Esophagus squamous epithelium (tissue), 5 donors: ENCODE measurements around the gene SRGAP1. TPM values are rescaled to one million over a fixed set of nuclear protein-coding genes. Genes with fewer than 3 reads are reported as not detected.

Experiments used
- DNase-seq: peaks from one replicate; lab custom pipeline; 2025; lab: John Stamatoyannopoulos, UW
- H3K27ac ChIP-seq, 4 donors: fragments of 200-600 bp; sonication (generic); one replicate each; pipeline ENCODE4 v1.5.1; 2016 to 2019; ENCODE audit warnings: mild to moderate bottlenecking in 1 of 4
- H3K27me3 ChIP-seq, 4 donors: fragments of 200-600 bp; sonication (generic); 1 replicate in 3 of 4; 2 replicates in 1 of 4; pipeline versions ENCODE4 v1.5.1 to v1.6.0; 2017 to 2021; ENCODE audit warnings: antibody characterized with exemption in 1 of 4
- H3K36me3 ChIP-seq, 3 donors: fragments of 200-600 bp; sonication (generic); one replicate each; pipeline ENCODE4 v1.5.1; 2016 to 2019
- H3K4me1 ChIP-seq, 3 donors: fragments of 200-600 bp; sonication (generic); one replicate each; pipeline ENCODE4 v1.5.1; 2017 to 2019
- H3K4me3 ChIP-seq, 4 donors: fragments of 200-600 bp; sonication (generic); 1 replicate in 3 of 4; 2 replicates in 1 of 4; pipeline ENCODE4 v1.5.1; 2016 to 2019; ENCODE audit warnings: mild to moderate bottlenecking in 2 of 4, moderate library complexity in 1 of 4
- H3K9me3 ChIP-seq, 3 donors: fragments of 200-600 bp; sonication (generic); one replicate each; pipeline ENCODE4 v1.5.1; 2016 to 2019
- CTCF ChIP-seq, 6 experiments: fragments of 450-650 bp in 4 of 6; fragments of 200-600 bp in 2 of 6; sonication (generic) in 2 of 6; IDR thresholded peaks; one replicate each; pipeline ENCODE4 v1.5.1; 2016 to 2019; ENCODE audit warnings: antibody characterized with exemption in 6 of 6, mild to moderate bottlenecking in 4 of 6, moderate library complexity in 4 of 6
- POLR2A ChIP-seq, 4 donors: fragments of 450-650 bp; IDR thresholded peaks; one replicate each; pipeline ENCODE4 v1.6.1; 2017; ENCODE audit warnings: antibody characterized with exemption in 4 of 4, mild to moderate bottlenecking in 4 of 4, moderate library complexity in 3 of 4
- WGBS, 2 donors: methylation state at CpG; one replicate each; pipeline ENCODE4 v1.1.5; 2018; 5-methylcytosine and 5-hydroxymethylcytosine counted together
- intact Hi-C: fragments of 100-400 bp; cut with DNase I; formaldehyde crosslinking; loops from one replicate; pipeline ENCODE4 v1.15.0; 2022
- total RNA-seq, 4 donors: library from RNA; depleted of rRNA; stranded (reverse); fragments of >200 nt; gene quantifications; one replicate each; pipeline ENCODE4 v1.1.0, GENCODE V29; 2016
- donor health status: DM: yes; HTN: yes; CAD: no.

The SRGAP1 gene
- total RNA-seq, 4 donors from 2014 or later: 2.0 to 5.3 (median 3.6) TPM

- 83 to 94% methylated on average over 2 of the region's 2 CpGs for WGBS, 2 donors
- TF ChIP-seq POLR2A (IDR thresholded peaks at IDR 0.05) (no peak), CTCF (IDR thresholded peaks at IDR 0.05) (no peak)
- Histone ChIP-seq H3K36me3 (no peaks in the 10 kb centered on the region), H3K9me3 (no peaks in the 10 kb centered on the region), H3K27ac (no peak overlapping the region), H3K27me3 (no peaks in the 10 kb centered on the region), H3K4me1 (peaks cover 0 to 21% (median 0%) of the 10 kb centered on the region in 3 donors), H3K4me3 (no peak overlapping the region)
- intact Hi-C loops: no loop called here
- no peak for DNase-seq
Measured at GRCh38 chr12:63927511-63927910, 83.0 kb downstream of the SRGAP1 start.

GRCh38 chr12:63928305-63928704 is 83.8 kb downstream of the SRGAP1 start:
- Histone ChIP-seq H3K4me1 (peaks cover 0 to 22% (median 0%) of the 10 kb centered on the region in 3 donors), H3K27me3 (no peaks in the 10 kb centered on the region), H3K36me3 (no peaks in the 10 kb centered on the region), H3K9me3 (no peaks in the 10 kb centered on the region), H3K4me3 (no peak overlapping the region), H3K27ac (no peak overlapping the region)
- intact Hi-C loops: no loop called here
- TF ChIP-seq POLR2A (IDR thresholded peaks at IDR 0.05) (no peak), CTCF (IDR thresholded peaks at IDR 0.05) (no peak)
- WGBS, 2 donors: 56 to 91% methylated on average over 1 to 2 of the region's 2 CpGs
- DNase-seq: no peak

- Histone ChIP-seq H3K36me3 (no peaks in the 10 kb centered on the region), H3K4me1 (peaks cover 0 to 22% (median 0%) of the 10 kb centered on the region in 3 donors), H3K27ac (no peak overlapping the region), H3K4me3 (no peak overlapping the region), H3K27me3 (no peaks in the 10 kb centered on the region), H3K9me3 (no peaks in the 10 kb centered on the region)
- TF ChIP-seq POLR2A (IDR thresholded peaks at IDR 0.05) (no peak), CTCF (IDR thresholded peaks at IDR 0.05) (no peak)
- WGBS, 2 donors: 64 to 73% methylated on average over 3 of the region's 3 CpGs
- no peak for DNase-seq
- intact Hi-C loops: no loop called here
Measured at GRCh38 chr12:63929426-63929825, 84.9 kb downstream of the SRGAP1 start.

- no peak overlapping the region for H3K4me3 ChIP-seq
- H3K27me3 ChIP-seq: no peaks in the 10 kb centered on the region
- intact Hi-C loops: no loop called here
- no peaks in the 10 kb centered on the region for H3K9me3 ChIP-seq
- 34 to 39% methylated on average over 3 of the region's 3 CpGs for WGBS, 2 donors
- no peak for DNase-seq
- peaks cover 0 to 22% (median 0%) of the 10 kb centered on the region in 3 donors for H3K4me1 ChIP-seq
- peak overlapping the region in 2 of 4 donors; percentile 45 to 77 for H3K27ac ChIP-seq
- TF ChIP-seq CTCF (IDR thresholded peaks at IDR 0.05) (no peak), POLR2A (IDR thresholded peaks at IDR 0.05) (no peak)
- no peaks in the 10 kb centered on the region for H3K36me3 ChIP-seq
Measured at GRCh38 chr12:63930971-63931370, 86.5 kb downstream of the SRGAP1 start.

- TF ChIP-seq POLR2A (IDR thresholded peaks at IDR 0.05) (no peak), CTCF (IDR thresholded peaks at IDR 0.05) (no peak)
- Histone ChIP-seq H3K36me3 (no peaks in the 10 kb centered on the region), H3K4me3 (no peak overlapping the region), H3K27ac (peak overlapping the region; percentile 2 to 77 (median 52)), H3K9me3 (no peaks in the 10 kb centered on the region), H3K4me1 (peaks cover 0 to 22% (median 0%) of the 10 kb centered on the region in 3 donors), H3K27me3 (no peaks in the 10 kb centered on the region)
- intact Hi-C loops: no loop called here
- DNase-seq: no peak
- WGBS, 2 donors: 38 to 47% methylated on average over 1 of the region's 1 CpG
Measured at GRCh38 chr12:63931703-63932102, 87.2 kb downstream of the SRGAP1 start.
